ENCODE data around the gene GRAMD2A. TPM values are rescaled to one million over a fixed set of nuclear protein-coding genes. Genes with fewer than 3 reads are reported as not detected.

Gene GRAMD2A
- total RNA-seq, 2 experiments from 2014 or later, result 0.11 TPM; not detected in 1

DNA sequence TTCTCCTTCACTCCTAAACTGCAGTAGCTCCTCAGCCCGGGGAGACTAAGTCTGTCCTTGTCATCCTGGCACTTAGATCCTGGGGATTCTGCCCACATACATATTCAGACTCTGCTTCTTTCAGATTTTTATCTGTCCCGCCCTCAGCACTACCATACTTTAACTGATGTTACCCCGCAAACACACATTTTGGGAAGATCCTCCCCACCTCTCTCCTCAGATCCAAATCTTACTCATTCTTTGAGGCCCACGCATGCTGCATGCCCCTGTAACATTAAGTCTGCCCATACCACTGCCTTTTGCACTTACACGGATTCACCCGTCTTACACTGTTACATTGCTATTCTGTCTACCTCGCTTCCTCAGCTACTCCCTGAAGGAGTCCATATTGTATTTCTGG lies 43.3 kb downstream of the GRAMD2A start:
- Mint-ChIP-seq H3K9me3 (ENCODE audit: low read depth) (no peaks in the 10 kb centered on the region), H3K4me1 (peaks cover 5% of the 10 kb centered on the region), H3K27me3 (peaks cover 2% of the 10 kb centered on the region), H3K27ac (no peak overlapping the region), H3K36me3 (ENCODE audit: low read depth) (no peaks in the 10 kb centered on the region), H3K4me3 (no peak overlapping the region)
- no peak for ATAC-seq
- ChIA-PET POLR2A (no interaction called here), CTCF (interaction anchor here (0.7 to 2.3 kb wide), 5 partner anchors 8 to 411 kb away, joined by 3 to 9 read pairs (median 4); no protein-coding TSS in a partner anchor)
- intact Hi-C loops (cut with DNase I, micrococcal nuclease), result no loop called here
- DNase-seq, result no peak

DNA sequence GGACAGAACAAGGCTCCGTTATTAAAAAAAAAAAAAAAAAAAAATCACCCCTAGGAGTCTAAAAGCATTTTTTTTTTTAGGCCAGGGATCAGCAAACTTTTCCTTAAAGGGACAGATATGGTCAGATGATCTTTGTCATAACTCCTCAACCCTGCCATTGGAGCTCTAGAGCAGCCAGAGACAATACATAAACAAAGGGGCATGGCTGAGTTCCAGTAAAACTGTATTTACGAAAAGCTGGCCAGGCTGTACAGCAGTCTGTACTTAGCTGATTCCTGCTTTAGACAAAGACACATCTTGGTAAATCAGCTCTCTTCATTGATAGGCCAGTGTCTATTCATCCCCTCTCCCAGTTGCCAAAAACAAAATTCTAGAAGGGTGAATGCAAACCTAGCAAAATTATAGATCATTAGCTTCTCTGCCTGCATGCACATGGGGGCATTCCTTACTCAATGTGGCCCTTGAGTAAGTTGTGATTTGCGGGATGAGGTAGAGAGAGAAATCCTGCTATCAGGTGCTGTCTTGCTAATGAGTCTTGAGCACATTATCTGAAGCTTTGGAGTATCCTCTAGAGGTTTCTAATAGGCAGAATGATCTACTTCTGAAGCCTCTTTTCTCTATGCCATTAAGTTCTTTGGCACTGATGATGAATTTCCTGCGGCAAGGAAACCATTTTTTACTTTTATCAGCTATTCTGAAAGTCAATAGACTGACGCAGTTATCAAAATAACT lies 44.2 kb downstream of the GRAMD2A start:
- CTCF ChIA-PET, result interaction anchor here (0.8 to 2.3 kb wide), 6 partner anchors 9 to 1730 kb away, joined by 4 to 9 read pairs (median 4); no protein-coding TSS in a partner anchor
- ATAC-seq (no peak), DNase-seq (no peak)
- H3K27me3 Mint-ChIP-seq, result peaks cover 2% of the 10 kb centered on the region
- intact Hi-C loops (cut with DNase I, micrococcal nuclease), result no loop called here
- POLR2A ChIA-PET, result no interaction called here
- no peaks in the 10 kb centered on the region for H3K36me3 Mint-ChIP-seq (ENCODE audit: low read depth)
- no peak overlapping the region for H3K27ac Mint-ChIP-seq
- H3K9me3 Mint-ChIP-seq (ENCODE audit: low read depth), result no peaks in the 10 kb centered on the region
- peaks cover 5% of the 10 kb centered on the region for H3K4me1 Mint-ChIP-seq
- H3K4me3 Mint-ChIP-seq, result no peak overlapping the region

- no peak overlapping the region for H3K4me3 Mint-ChIP-seq
- H3K4me1 Mint-ChIP-seq, result no peaks in the 10 kb centered on the region
- POLR2A ChIA-PET, result no interaction called here
- H3K27ac Mint-ChIP-seq, result no peak overlapping the region
- CTCF ChIA-PET, result interaction anchor here (2.5 kb wide), 1 partner anchor 8 kb away, joined by 9 read pairs; no protein-coding TSS in a partner anchor
- no peaks in the 10 kb centered on the region for H3K36me3 Mint-ChIP-seq (ENCODE audit: low read depth)
- ATAC-seq (no peak), DNase-seq (no peak)
- H3K27me3 Mint-ChIP-seq, result no peaks in the 10 kb centered on the region
- intact Hi-C loops (cut with DNase I, micrococcal nuclease), result loop anchor here in 1 of 2 experiments (5.0 kb wide), 1 partner anchor 800 kb away; no protein-coding TSS in a partner anchor
- H3K9me3 Mint-ChIP-seq (ENCODE audit: low read depth), result no peaks in the 10 kb centered on the region
Measured at GRCh38 chr15:72147418-72147817, 50.2 kb downstream of the GRAMD2A start.

DNA sequence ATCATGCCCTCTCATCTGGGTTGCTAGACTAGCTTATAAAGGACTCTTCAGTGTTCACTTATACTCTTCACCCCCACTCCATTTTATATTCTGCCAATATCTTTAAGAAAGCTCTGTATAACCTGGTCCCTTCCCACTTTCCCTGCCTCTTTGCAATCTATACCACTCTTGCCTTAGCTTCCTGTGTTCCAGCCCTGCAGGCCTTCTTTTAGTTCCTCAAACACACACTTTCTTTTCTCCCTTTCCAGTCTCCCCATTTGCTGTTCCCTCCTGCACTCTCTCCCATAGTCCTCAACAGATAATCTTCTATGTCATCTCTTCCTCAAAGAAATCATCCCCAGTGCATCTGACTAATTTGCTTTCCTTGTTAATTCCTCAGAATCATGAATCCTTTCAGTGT lies 50.7 kb downstream of the GRAMD2A start:
- H3K27me3 Mint-ChIP-seq, result no peaks in the 10 kb centered on the region
- H3K27ac Mint-ChIP-seq, result no peak overlapping the region
- H3K36me3 Mint-ChIP-seq (ENCODE audit: low read depth), result no peaks in the 10 kb centered on the region
- ChIA-PET CTCF (interaction anchor here (0.6 to 2.5 kb wide), 3 partner anchors 9 to 348 kb away, joined by 3 to 9 read pairs (median 3); no protein-coding TSS in a partner anchor), POLR2A (no interaction called here)
- ATAC-seq (no peak), DNase-seq (no peak)
- no peaks in the 10 kb centered on the region for H3K4me1 Mint-ChIP-seq
- intact Hi-C loops (cut with DNase I, micrococcal nuclease), result loop anchor here in 1 of 2 experiments (5.0 kb wide), 1 partner anchor 800 kb away; no protein-coding TSS in a partner anchor
- no peak overlapping the region for H3K4me3 Mint-ChIP-seq
- H3K9me3 Mint-ChIP-seq (ENCODE audit: low read depth), result no peaks in the 10 kb centered on the region

DNA sequence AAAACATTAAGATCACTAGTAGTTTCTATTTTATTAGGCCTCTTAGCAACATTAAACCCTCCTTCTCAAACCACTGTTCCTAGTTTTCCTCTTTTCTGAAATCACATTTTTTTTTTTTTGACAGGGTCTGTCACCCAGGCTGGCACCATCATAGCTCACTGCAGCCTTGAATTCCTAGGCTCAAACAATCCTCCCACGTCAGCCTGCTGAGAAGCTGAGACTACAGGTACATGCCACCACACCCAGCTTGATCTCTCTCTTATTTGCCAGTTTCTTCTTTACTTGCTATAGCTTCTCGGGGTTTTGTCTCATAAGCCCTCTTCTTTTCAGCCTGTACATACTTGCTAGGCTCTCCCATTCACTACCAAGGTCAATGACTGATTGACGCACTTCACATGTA lies 51.4 kb downstream of the GRAMD2A start:
- Mint-ChIP-seq H3K9me3 (ENCODE audit: low read depth) (no peaks in the 10 kb centered on the region), H3K4me3 (no peak overlapping the region), H3K4me1 (peaks cover 2% of the 10 kb centered on the region), H3K36me3 (ENCODE audit: low read depth) (no peaks in the 10 kb centered on the region), H3K27ac (no peak overlapping the region), H3K27me3 (no peaks in the 10 kb centered on the region)
- intact Hi-C loops (cut with DNase I, micrococcal nuclease), result loop anchor here in 1 of 2 experiments (5.0 kb wide), 1 partner anchor 799 kb away; no protein-coding TSS in a partner anchor
- ChIA-PET POLR2A (no interaction called here), CTCF (interaction anchor here (0.6 to 2.5 kb wide), 5 partner anchors 9 to 348 kb away, joined by 3 to 9 read pairs (median 3); no protein-coding TSS in a partner anchor)
- DNase-seq (no peak), ATAC-seq (no peak)

- H3K4me1 Mint-ChIP-seq, result peaks cover 2% of the 10 kb centered on the region
Measured at GRCh38 chr15:72141171-72142084, 56.2 kb downstream of the GRAMD2A start.

GRCh38 chr15:72140088-72140487 lies 57.5 kb downstream of the GRAMD2A start:
- Mint-ChIP-seq H3K4me1 (peaks cover 2% of the 10 kb centered on the region), H3K4me3 (no peak overlapping the region), H3K36me3 (ENCODE audit: low read depth) (no peaks in the 10 kb centered on the region), H3K9me3 (ENCODE audit: low read depth) (no peaks in the 10 kb centered on the region), H3K27me3 (no peaks in the 10 kb centered on the region), H3K27ac (no peak overlapping the region)
- DNase-seq (no peak), ATAC-seq (no peak)
- intact Hi-C loops (cut with DNase I, micrococcal nuclease), result no loop called here
- ChIA-PET POLR2A (no interaction called here), CTCF (interaction anchor here (0.6 kb wide), 1 partner anchor 53 kb away, joined by 3 read pairs; no protein-coding TSS in a partner anchor)

More at GRCh38 chr15:72141171-72142084, 56.2 kb downstream of the GRAMD2A start:
- intact Hi-C loops (cut with DNase I, micrococcal nuclease), result no loop called here
- H3K36me3 Mint-ChIP-seq (ENCODE audit: low read depth), result no peaks in the 10 kb centered on the region
- DNase-seq (no peak), ATAC-seq (no peak)
- no peaks in the 10 kb centered on the region for H3K27me3 Mint-ChIP-seq
- H3K9me3 Mint-ChIP-seq (ENCODE audit: low read depth), result no peaks in the 10 kb centered on the region
- ChIA-PET CTCF (interaction anchor here (1.0 kb wide), 1 partner anchor 15 kb away, joined by 3 read pairs; no protein-coding TSS in a partner anchor), POLR2A (no interaction called here)
- no peak overlapping the region for H3K4me3 Mint-ChIP-seq
- no peak overlapping the region for H3K27ac Mint-ChIP-seq

GRCh38 chr15:72139667-72140066 lies 57.9 kb downstream of the GRAMD2A start:
- Mint-ChIP-seq H3K36me3 (ENCODE audit: low read depth) (no peaks in the 10 kb centered on the region), H3K4me3 (no peak overlapping the region), H3K4me1 (peaks cover 2% of the 10 kb centered on the region), H3K27me3 (no peaks in the 10 kb centered on the region), H3K27ac (no peak overlapping the region), H3K9me3 (ENCODE audit: low read depth) (no peaks in the 10 kb centered on the region)
- intact Hi-C loops (cut with DNase I, micrococcal nuclease), result no loop called here
- ChIA-PET POLR2A (no interaction called here), CTCF (interaction anchor here (0.6 kb wide), 1 partner anchor 53 kb away, joined by 3 read pairs; no protein-coding TSS in a partner anchor)
- DNase-seq, result no peak
- no peak for ATAC-seq

GRCh38 chr15:72136170-72137051 lies 61.2 kb downstream of the GRAMD2A start:
- H3K4me1 Mint-ChIP-seq, result no peaks in the 10 kb centered on the region
- intact Hi-C loops (cut with DNase I, micrococcal nuclease), result no loop called here
- no peak overlapping the region for H3K27ac Mint-ChIP-seq
- POLR2A ChIA-PET, result no interaction called here
- DNase-seq (no peak), ATAC-seq (no peak)
- no peaks in the 10 kb centered on the region for H3K9me3 Mint-ChIP-seq (ENCODE audit: low read depth)
- H3K27me3 Mint-ChIP-seq, result no peaks in the 10 kb centered on the region
- CTCF ChIA-PET, result interaction anchor here (0.8 kb wide), 1 partner anchor 392 kb away, joined by 3 read pairs; no protein-coding TSS in a partner anchor
- H3K4me3 Mint-ChIP-seq, result no peak overlapping the region
- no peaks in the 10 kb centered on the region for H3K36me3 Mint-ChIP-seq (ENCODE audit: low read depth)

- intact Hi-C loops (cut with DNase I, micrococcal nuclease), result no loop called here
- ATAC-seq, result no peak
Measured at GRCh38 chr15:72135719-72136118, 61.9 kb downstream of the GRAMD2A start.

More at GRCh38 chr15:72135719-72136118, 61.9 kb downstream of the GRAMD2A start:
- Mint-ChIP-seq H3K36me3 (ENCODE audit: low read depth) (no peaks in the 10 kb centered on the region), H3K4me3 (no peak overlapping the region), H3K27me3 (no peaks in the 10 kb centered on the region), H3K4me1 (no peaks in the 10 kb centered on the region), H3K27ac (no peak overlapping the region), H3K9me3 (ENCODE audit: low read depth) (no peaks in the 10 kb centered on the region)
- ChIA-PET POLR2A (no interaction called here), CTCF (no interaction called here)
- DNase-seq, result no peak
